Liver (tissue), 3 donors: Measurements from ENCODE around the gene SFXN2.

Experiments used
- CTCF ChIP-seq: fragments of 150-350 bp; IDR thresholded peaks from 2 replicates; pipeline ENCODE4 v1.5.1; 2017; ENCODE audit warnings: improper control_type of control experiment, low read depth, low read length; ENCODE audit not compliant: missing input control
- GABPA ChIP-seq, 2 donors: IDR thresholded peaks in 1 of 2; conservative IDR thresholded peaks in 1 of 2; 2 replicates each; pipeline ENCODE4 v1.6.1; 2016; ENCODE audit warnings: antibody characterized with exemption in 2 of 2, mild to moderate bottlenecking in 1 of 2, moderate library complexity in 1 of 2
- HNF4A ChIP-seq, 2 donors: conservative IDR thresholded peaks; 2 replicates each; pipeline ENCODE4 v1.6.1; 2016; ENCODE audit warnings: antibody characterized with exemption in 2 of 2, mild to moderate bottlenecking in 2 of 2
- RXRA ChIP-seq, 2 donors: IDR thresholded peaks; 2 replicates each; pipeline ENCODE4 v1.6.1; 2017 to 2018; ENCODE audit warnings: antibody characterized with exemption in 2 of 2, mild to moderate bottlenecking in 1 of 2
- SP1 ChIP-seq: IDR thresholded peaks from 2 replicates; pipeline ENCODE4 v1.6.1; 2018; ENCODE audit warnings: antibody characterized with exemption, mild to moderate bottlenecking
- TAF1 ChIP-seq: conservative IDR thresholded peaks from 2 replicates; pipeline ENCODE4 v1.6.1; 2016; ENCODE audit warnings: antibody characterized with exemption, mild to moderate bottlenecking
- donor health status: healthy.
- donor health status: healthy.

- TF ChIP-seq HNF4A (conservative IDR thresholded peaks at IDR 0.05), result no peak
- no peak for TF ChIP-seq RXRA (IDR thresholded peaks at IDR 0.05)
- TF ChIP-seq TAF1, result no peak
- TF ChIP-seq CTCF, result no peak
- no peak for TF ChIP-seq SP1
- TF ChIP-seq GABPA (IDR thresholded peaks at IDR 0.05 in 1 of 2, conservative IDR thresholded peaks at IDR 0.05 in 1 of 2), result no peak
Measured at GRCh38 chr10:102759497-102760210, 45.2 kb downstream of the SFXN2 start.
